Endodermal cell (in vitro differentiated cells): ENCODE results near the gene LCP1. TPM values are rescaled to one million over a fixed set of nuclear protein-coding genes. Genes with fewer than 3 reads are reported as not detected.
"Not testable (repeated sequence)": the region's sequence is repeated elsewhere in the genome, so short reads cannot be mapped to it uniquely, and the experiment has no call there.

ENCODE experiments used
- DNase-seq: peaks from one replicate; pipeline ENCODE4 v3.0.0-alpha.2; 2017
- H3K27ac ChIP-seq: 2 replicates; pipeline ENCODE4 v1.5.1; 2013; ENCODE audit warnings: mild to moderate bottlenecking, low read depth, low read length, moderate library complexity
- H3K27me3 ChIP-seq: 2 replicates; pipeline ENCODE4 v1.6.1; 2013; ENCODE audit warnings: mild to moderate bottlenecking, low read length, moderate library complexity; ENCODE audit not compliant: insufficient read depth, control insufficient read depth, poor library complexity, severe bottlenecking
- H3K36me3 ChIP-seq: 2 replicates; pipeline ENCODE4 v1.7.0; 2013; ENCODE audit warnings: mild to moderate bottlenecking, low read length, moderate library complexity; ENCODE audit not compliant: control insufficient read depth, insufficient read depth
- H3K4me1 ChIP-seq: one replicate; pipeline ENCODE4 v1.7.0; 2013; ENCODE audit warnings: low read length; ENCODE audit not compliant: control insufficient read depth, insufficient read depth
- H3K4me3 ChIP-seq: 2 replicates; pipeline ENCODE4 v1.5.1; 2013; ENCODE audit warnings: mild to moderate bottlenecking, low read length, moderate library complexity
- H3K9ac ChIP-seq: 2 replicates; pipeline ENCODE4 v1.6.1; 2013; ENCODE audit warnings: mild to moderate bottlenecking, low read length, moderate library complexity; ENCODE audit not compliant: poor library complexity, severe bottlenecking; ENCODE audit errors: extremely low read depth
- H3K9me3 ChIP-seq: 2 replicates; pipeline ENCODE4 v1.6.1; 2013; ENCODE audit warnings: mild to moderate bottlenecking, low read length, moderate library complexity; ENCODE audit not compliant: control insufficient read depth
- H3K27ac Mint-ChIP-seq: 2 replicates; pipeline ENCODE4 v1.8.0; 2020; ENCODE audit warnings: mixed read lengths
- H3K27me3 Mint-ChIP-seq: 2 replicates; pipeline ENCODE4 v1.8.0; 2021; ENCODE audit warnings: mild to moderate bottlenecking, mixed read lengths; ENCODE audit not compliant: insufficient read depth
- H3K36me3 Mint-ChIP-seq: 2 replicates; pipeline ENCODE4 v1.8.0; 2020; ENCODE audit warnings: low read depth, mixed read lengths
- H3K4me1 Mint-ChIP-seq: 2 replicates; pipeline ENCODE4 v1.8.0; 2020; ENCODE audit warnings: mixed read lengths
- H3K4me3 Mint-ChIP-seq: 2 replicates; pipeline ENCODE4 v1.8.0; 2020; ENCODE audit warnings: mild to moderate bottlenecking, moderate library complexity, mixed read lengths
- H3K9me3 Mint-ChIP-seq: 2 replicates; pipeline ENCODE4 v1.8.0; 2020; ENCODE audit warnings: mild to moderate bottlenecking, mixed read lengths
- CTCF ChIP-seq: fragments of 200-600 bp; sonication (generic); conservative IDR thresholded peaks from 2 replicates; pipeline ENCODE4 v1.5.0; 2021; ENCODE audit warnings: antibody characterized with exemption, mild to moderate bottlenecking
- WGBS, 2 experiments: methylation state at CpG; one replicate each; pipeline versions ENCODE4 v1.1.5 to v1.1.7; 2013; ENCODE audit warnings: missing lambda C conversion rate in 2 of 2, mixed read lengths in 1 of 2; ENCODE audit not compliant: insufficient coverage in 1 of 2, insufficient read length in 1 of 2; 5-methylcytosine and 5-hydroxymethylcytosine counted together
- long read RNA-seq, 4 experiments: library from polyadenylated mRNA in 2 of 4; library from RNA in 1 of 4; library from capped mRNA in 1 of 4; stranded (forward) in 3 of 4; unstranded in 1 of 4; transcript quantifications; one replicate each; pipeline ENCODE4 v2.0.0, GENCODE V29; 2020 to 2021; ENCODE audit warnings: inconsistent platforms in 1 of 4
- polyA plus RNA-seq, 2 experiments: library from polyadenylated mRNA; stranded (reverse); fragments of 50-300 nt; gene quantifications; one replicate each; pipeline ENCODE4 v1.2.3, GENCODE V29; 2013
- total RNA-seq, 2 donors: library from RNA; stranded (reverse); fragmentation: NEBNext Ultra II Directional in 1 of 2; extraction: Animal tissue kit (Norgen Biotek cat#: 25700) in 1 of 2; gene quantifications; 2 replicates in 1 of 2; 3 replicates in 1 of 2; pipeline ENCODE4 v1.2.1, GENCODE V29; 2021

The LCP1 gene
- 10 to 100 TPM in 1 of 2 donors, 1 to 10 TPM in 1; 3.0 to 16.8 TPM for total RNA-seq
- polyA plus RNA-seq (2013, experiment 1 of 2), result 1.5 TPM
- polyA plus RNA-seq (2013, experiment 2 of 2), result 1.5 TPM
- long read RNA-seq, experiment 1, partial matches to known transcripts, result 1 of 1 reads
- long read RNA-seq, experiment 1, other reads (novel, unspliced or antisense), result 0 of 1 reads
- long read RNA-seq, experiment 2, transcript LCP1-201 (16 exons, 3,787 nt), result major isoform, 5 of 6 reads
- long read RNA-seq, experiment 2, partial matches to known transcripts, result 0 of 6 reads
- long read RNA-seq, experiment 2, other reads (novel, unspliced or antisense), result 1 of 6 reads
- long read RNA-seq, experiment 3, transcript LCP1-201 (16 exons, 3,787 nt), result major isoform, 105 of 123 reads
- long read RNA-seq, experiment 3, partial matches to known transcripts, result 7 of 123 reads
- long read RNA-seq, experiment 3, other reads (novel, unspliced or antisense), result 11 of 123 reads
- long read RNA-seq, experiment 4, result 0 reads

GRCh38 chr13:46181840-46182490 lies at the start of gene LCP1:
Gene LCP1, minus strand, starts transcription at chr13:46182177. Its CDS starts 22,515 bp downstream, at chr13:46159662.
- no peak within 1 kb of the TSS for H3K4me3 ChIP-seq
- H3K9me3 ChIP-seq, result no peaks in the 10 kb centered on the region
- Mint-ChIP-seq H3K27me3 (no peaks in the 10 kb centered on the region), H3K36me3 (no peaks in the 10 kb centered on the region), H3K9me3 (no peaks in the 10 kb centered on the region), H3K27ac (peak within 1 kb of the TSS; percentile 20), H3K4me1 (peaks cover 34% of the 10 kb centered on the region), H3K4me3 (peak within 1 kb of the TSS; percentile 50)
- no peaks in the 10 kb centered on the region for H3K27me3 ChIP-seq
- peak; percentile 47 for DNase-seq
- H3K36me3 ChIP-seq, result no peaks in the 10 kb centered on the region
- TF ChIP-seq CTCF, result no peak
- WGBS, 2 experiments, result 92 to 95% methylated on average over 4 to 8 of the region's 8 CpGs
- no peak within 1 kb of the TSS for H3K27ac ChIP-seq
- peaks cover 4% of the 10 kb centered on the region for H3K4me1 ChIP-seq
- no peak within 1 kb of the TSS for H3K9ac ChIP-seq

GRCh38 chr13:46229251-46229650 lies 47.3 kb upstream of the LCP1 start:
- peaks cover 4% of the 10 kb centered on the region for H3K9me3 Mint-ChIP-seq
- H3K27me3 ChIP-seq, result no peaks in the 10 kb centered on the region
- H3K9ac ChIP-seq, result no peak overlapping the region
- H3K27ac ChIP-seq, result no peak overlapping the region
- H3K4me1 ChIP-seq, result no peaks in the 10 kb centered on the region
- no peak for DNase-seq
- no peak overlapping the region for H3K27ac Mint-ChIP-seq
- no peaks in the 10 kb centered on the region for H3K36me3 Mint-ChIP-seq
- no peak overlapping the region for H3K4me3 Mint-ChIP-seq
- H3K9me3 ChIP-seq, result no peaks in the 10 kb centered on the region
- no peak overlapping the region for H3K4me3 ChIP-seq
- H3K4me1 Mint-ChIP-seq, result no peaks in the 10 kb centered on the region
- WGBS, 2 experiments, result 96 to 100% methylated on average over 1 to 2 of the region's 2 CpGs
- H3K36me3 ChIP-seq, result no peaks in the 10 kb centered on the region
- TF ChIP-seq CTCF, result no peak
- H3K27me3 Mint-ChIP-seq, result no peaks in the 10 kb centered on the region

GRCh38 chr13:46220234-46220633 lies 38.3 kb upstream of the LCP1 start:
- not testable (repeated sequence) for H3K27me3 ChIP-seq, H3K4me3 ChIP-seq, H3K36me3 Mint-ChIP-seq, H3K9ac ChIP-seq, H3K4me3 Mint-ChIP-seq, DNase-seq, H3K9me3 ChIP-seq, H3K27ac ChIP-seq, H3K4me1 ChIP-seq, H3K4me1 Mint-ChIP-seq, H3K36me3 ChIP-seq, H3K27ac Mint-ChIP-seq
- Mint-ChIP-seq H3K27me3 (peaks cover 16% of the 10 kb centered on the region), H3K9me3 (peaks cover 18% of the 10 kb centered on the region)
- 17 to 20% methylated on average over 2 of the region's 2 CpGs for WGBS, 2 experiments

- not testable (repeated sequence) for H3K36me3 Mint-ChIP-seq, H3K27ac ChIP-seq, DNase-seq, H3K9me3 ChIP-seq, H3K4me3 ChIP-seq, H3K36me3 ChIP-seq, H3K4me3 Mint-ChIP-seq, H3K27ac Mint-ChIP-seq, H3K4me1 Mint-ChIP-seq, H3K4me1 ChIP-seq, H3K9ac ChIP-seq
- peaks cover 39% of the 10 kb centered on the region for H3K27me3 Mint-ChIP-seq
- peaks cover 21% of the 10 kb centered on the region for H3K27me3 ChIP-seq
- peaks cover 17% of the 10 kb centered on the region for H3K9me3 Mint-ChIP-seq
- WGBS, 2 experiments, result 88% methylated on average over 1 of the region's 1 CpG; no CpG with 5 or more reads in 1 of the 2 experiments
Measured at GRCh38 chr13:46214741-46215140, 32.8 kb upstream of the LCP1 start.
